Tibial artery (tissue), 4 donors: ENCODE results near the gene TGFBR3.

Experiments
- DNase-seq, 2 donors: peaks; one replicate each; pipeline ENCODE4 v3.0.0-alpha.2; 2019
- H3K27ac ChIP-seq, 2 donors: fragments of 200-600 bp; sonication (generic) in 1 of 2; 1 replicate in 1 of 2; 2 replicates in 1 of 2; pipeline ENCODE4 v1.5.1; 2018 to 2019; ENCODE audit warnings: mild to moderate bottlenecking in 1 of 2
- H3K27me3 ChIP-seq, 2 donors: fragments of 200-600 bp; sonication (generic) in 1 of 2; one replicate each; pipeline versions ENCODE4 v1.5.1 to v1.6.0; 2016 to 2019
- H3K36me3 ChIP-seq, 3 donors: fragments of 200-600 bp; sonication (generic) in 2 of 3; one replicate each; pipeline ENCODE4 v1.5.1; 2016 to 2019; ENCODE audit warnings: mild to moderate bottlenecking in 2 of 3
- H3K4me1 ChIP-seq, 4 donors: fragments of 200-600 bp; sonication (generic) in 2 of 4; 1 replicate in 3 of 4; 2 replicates in 1 of 4; pipeline ENCODE4 v1.5.1; 2016 to 2019
- H3K4me3 ChIP-seq, 2 donors: fragments of 200-600 bp; sonication (generic) in 1 of 2; 1 replicate in 1 of 2; 2 replicates in 1 of 2; pipeline ENCODE4 v1.5.1; 2018 to 2019; ENCODE audit warnings: mild to moderate bottlenecking in 2 of 2
- H3K9me3 ChIP-seq, 3 donors: fragments of 200-600 bp; sonication (generic) in 1 of 3; one replicate each; pipeline ENCODE4 v1.5.1; 2016 to 2019
- CTCF ChIP-seq, 2 experiments: fragments of 200-600 bp in 1 of 2; fragments of 450-650 bp in 1 of 2; IDR thresholded peaks; one replicate each; pipeline ENCODE4 v1.5.1; 2017 to 2019; ENCODE audit warnings: antibody characterized with exemption in 2 of 2, mild to moderate bottlenecking in 1 of 2, moderate library complexity in 1 of 2
- intact Hi-C: fragments of 100-400 bp; cut with DNase I; formaldehyde crosslinking; loops from one replicate; pipeline ENCODE4 v1.15.0; 2023; ENCODE audit warnings: low total_unique reads

Gene TGFBR3

GRCh38 chr1:91651661-91652071, 234.3 kb downstream of the TGFBR3 start:
- Histone ChIP-seq H3K27me3 (no peaks in the 10 kb centered on the region), H3K4me1 (peaks cover 3 to 23% (median 18%) of the 10 kb centered on the region in 4 donors), H3K9me3 (no peaks in the 10 kb centered on the region), H3K4me3 (no peak overlapping the region), H3K36me3 (no peaks in the 10 kb centered on the region), H3K27ac (peak overlapping the region; percentile 73 to 74)
- peak; percentile 52 to 75 for DNase-seq
- no peak for TF ChIP-seq CTCF (IDR thresholded peaks at IDR 0.05)
- intact Hi-C loops = no loop called here

GRCh38 chr1:91651243-91651642, 234.7 kb downstream of the TGFBR3 start:
- Histone ChIP-seq H3K36me3 (no peaks in the 10 kb centered on the region), H3K27me3 (no peaks in the 10 kb centered on the region), H3K4me1 (peaks cover 3 to 23% (median 18%) of the 10 kb centered on the region in 4 donors), H3K27ac (peak overlapping the region; percentile 73 to 74), H3K4me3 (no peak overlapping the region), H3K9me3 (no peaks in the 10 kb centered on the region)
- intact Hi-C loops = no loop called here
- no peak for DNase-seq
- no peak for TF ChIP-seq CTCF (IDR thresholded peaks at IDR 0.05)

GRCh38 chr1:91650764-91651163, 235.2 kb downstream of the TGFBR3 start:
- peak; percentile 93 to 94 for DNase-seq
- intact Hi-C loops = no loop called here
- H3K36me3 ChIP-seq = no peaks in the 10 kb centered on the region
- H3K4me1 ChIP-seq = peaks cover 3 to 23% (median 18%) of the 10 kb centered on the region in 4 donors
- H3K9me3 ChIP-seq = no peaks in the 10 kb centered on the region
- no peak overlapping the region for H3K4me3 ChIP-seq
- no peaks in the 10 kb centered on the region for H3K27me3 ChIP-seq
- TF ChIP-seq CTCF (IDR thresholded peaks at IDR 0.05) = no peak
- peak overlapping the region; percentile 73 to 74 for H3K27ac ChIP-seq

GRCh38 chr1:91647061-91647460, 238.9 kb downstream of the TGFBR3 start:
- no peaks in the 10 kb centered on the region for H3K9me3 ChIP-seq
- DNase-seq = no peak
- H3K4me3 ChIP-seq = no peak overlapping the region
- H3K27ac ChIP-seq = no peak overlapping the region
- peaks cover 2 to 21% (median 15%) of the 10 kb centered on the region in 4 donors for H3K4me1 ChIP-seq
- no peak for TF ChIP-seq CTCF (IDR thresholded peaks at IDR 0.05)
- H3K36me3 ChIP-seq = no peaks in the 10 kb centered on the region
- H3K27me3 ChIP-seq = no peaks in the 10 kb centered on the region
- intact Hi-C loops = no loop called here

- H3K36me3 ChIP-seq = no peaks in the 10 kb centered on the region
- no peak for DNase-seq
- H3K27me3 ChIP-seq = no peaks in the 10 kb centered on the region
- no peak for TF ChIP-seq CTCF (IDR thresholded peaks at IDR 0.05)
- no peak overlapping the region for H3K27ac ChIP-seq
- peaks cover 0 to under 1% (median 0%) of the 10 kb centered on the region in 4 donors for H3K4me1 ChIP-seq
- H3K9me3 ChIP-seq = no peaks in the 10 kb centered on the region
- no peak overlapping the region for H3K4me3 ChIP-seq
- intact Hi-C loops = no loop called here
Measured at GRCh38 chr1:91645031-91645430, 240.9 kb downstream of the TGFBR3 start.

- H3K36me3 ChIP-seq = no peaks in the 10 kb centered on the region
- DNase-seq = no peak
- H3K4me1 ChIP-seq = no peaks in the 10 kb centered on the region
- intact Hi-C loops = no loop called here
- no peak overlapping the region for H3K27ac ChIP-seq
- H3K9me3 ChIP-seq = no peaks in the 10 kb centered on the region
- TF ChIP-seq CTCF (IDR thresholded peaks at IDR 0.05) = no peak
- no peaks in the 10 kb centered on the region for H3K27me3 ChIP-seq
- no peak overlapping the region for H3K4me3 ChIP-seq
Measured at GRCh38 chr1:91643431-91643830, 242.5 kb downstream of the TGFBR3 start.
